Choroid plexus epithelial cell (primary cell): ENCODE measurements around the gene SERPINH1.

Experiments used
- DNase-seq: peaks from one replicate; pipeline ENCODE4 v3.0.0-alpha.2; 2010; ENCODE audit warnings: low read depth
- H3K4me3 ChIP-seq: 2 replicates; pipeline ENCODE4 v1.5.1; 2011; ENCODE audit warnings: low read depth, mild to moderate bottlenecking, control low read depth, low read length, moderate library complexity
- TF ChIP-seq, protein P1 (sequence below): conservative IDR thresholded peaks from 2 replicates; pipeline ENCODE4 v1.5.1; 2011; ENCODE audit warnings: low read depth, mild to moderate bottlenecking, control low read depth, inconsistent platforms, low read length, moderate library complexity

SERPINH1 gene

DNA sequence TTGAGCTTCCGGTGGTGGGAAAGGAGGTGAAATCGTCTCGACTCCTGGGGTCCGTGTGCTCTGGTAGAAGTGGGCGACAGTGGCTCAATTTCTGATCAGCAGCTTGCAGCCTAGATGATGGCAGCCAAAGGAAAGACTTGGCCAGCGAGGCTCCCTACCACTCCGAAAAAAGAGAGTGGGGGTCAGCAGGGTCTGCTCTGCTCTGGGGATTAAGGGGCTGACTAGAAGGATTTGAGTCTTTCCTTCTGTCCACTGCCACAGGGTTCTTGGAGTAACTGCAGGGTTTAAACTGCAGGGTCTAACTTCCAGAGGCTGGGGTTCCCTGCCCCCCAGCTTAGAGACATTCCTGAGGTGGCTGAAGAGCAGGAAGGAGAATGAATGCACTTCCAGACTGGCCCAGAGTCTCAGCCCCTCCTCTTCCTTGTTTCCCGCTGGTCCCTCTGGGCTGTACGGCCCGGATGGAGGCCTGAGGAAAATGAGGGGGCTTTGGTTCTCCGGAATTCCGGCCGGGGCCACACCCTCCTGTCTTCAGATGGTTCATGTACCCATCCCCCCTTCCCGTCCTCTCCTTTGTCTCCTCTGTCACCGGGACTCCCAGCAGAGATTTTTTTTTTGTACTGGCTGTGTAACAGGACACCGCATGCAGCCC is 907 bp downstream of the SERPINH1 start:
- peak; percentile 72 for DNase-seq
- peak overlapping the region; percentile 91 for H3K4me3 ChIP-seq
- TF ChIP-seq, protein P1, sequence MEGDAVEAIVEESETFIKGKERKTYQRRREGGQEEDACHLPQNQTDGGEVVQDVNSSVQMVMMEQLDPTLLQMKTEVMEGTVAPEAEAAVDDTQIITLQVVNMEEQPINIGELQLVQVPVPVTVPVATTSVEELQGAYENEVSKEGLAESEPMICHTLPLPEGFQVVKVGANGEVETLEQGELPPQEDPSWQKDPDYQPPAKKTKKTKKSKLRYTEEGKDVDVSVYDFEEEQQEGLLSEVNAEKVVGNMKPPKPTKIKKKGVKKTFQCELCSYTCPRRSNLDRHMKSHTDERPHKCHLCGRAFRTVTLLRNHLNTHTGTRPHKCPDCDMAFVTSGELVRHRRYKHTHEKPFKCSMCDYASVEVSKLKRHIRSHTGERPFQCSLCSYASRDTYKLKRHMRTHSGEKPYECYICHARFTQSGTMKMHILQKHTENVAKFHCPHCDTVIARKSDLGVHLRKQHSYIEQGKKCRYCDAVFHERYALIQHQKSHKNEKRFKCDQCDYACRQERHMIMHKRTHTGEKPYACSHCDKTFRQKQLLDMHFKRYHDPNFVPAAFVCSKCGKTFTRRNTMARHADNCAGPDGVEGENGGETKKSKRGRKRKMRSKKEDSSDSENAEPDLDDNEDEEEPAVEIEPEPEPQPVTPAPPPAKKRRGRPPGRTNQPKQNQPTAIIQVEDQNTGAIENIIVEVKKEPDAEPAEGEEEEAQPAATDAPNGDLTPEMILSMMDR, result no peak

DNA sequence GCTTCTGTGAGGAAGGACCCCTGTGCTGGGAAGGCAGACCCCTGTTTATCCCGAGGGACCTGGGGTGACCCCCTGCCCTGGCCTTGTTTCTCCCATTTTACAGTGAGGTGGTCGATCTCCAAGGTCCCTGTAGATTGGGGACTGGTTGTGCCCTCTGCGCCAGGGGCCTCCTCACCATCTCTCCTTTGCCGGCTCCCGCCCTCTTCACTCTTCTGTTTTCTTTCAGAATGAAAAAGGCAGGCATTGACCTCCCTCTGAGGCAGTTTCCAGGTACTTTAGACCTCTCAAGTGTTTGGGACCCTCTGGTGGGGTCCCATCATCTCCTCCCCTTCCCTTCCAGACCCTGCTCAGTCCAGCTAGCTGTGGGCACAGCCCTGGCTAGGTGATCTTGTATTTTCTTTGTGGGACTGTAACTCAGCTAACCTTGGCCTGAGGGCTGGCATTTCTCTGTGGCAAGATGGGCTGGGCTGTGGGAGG is 1.5 kb downstream of the SERPINH1 start:
- TF ChIP-seq, protein P1, result no peak
- no peak for DNase-seq
- H3K4me3 ChIP-seq, result peak overlapping the region; percentile 91

DNA sequence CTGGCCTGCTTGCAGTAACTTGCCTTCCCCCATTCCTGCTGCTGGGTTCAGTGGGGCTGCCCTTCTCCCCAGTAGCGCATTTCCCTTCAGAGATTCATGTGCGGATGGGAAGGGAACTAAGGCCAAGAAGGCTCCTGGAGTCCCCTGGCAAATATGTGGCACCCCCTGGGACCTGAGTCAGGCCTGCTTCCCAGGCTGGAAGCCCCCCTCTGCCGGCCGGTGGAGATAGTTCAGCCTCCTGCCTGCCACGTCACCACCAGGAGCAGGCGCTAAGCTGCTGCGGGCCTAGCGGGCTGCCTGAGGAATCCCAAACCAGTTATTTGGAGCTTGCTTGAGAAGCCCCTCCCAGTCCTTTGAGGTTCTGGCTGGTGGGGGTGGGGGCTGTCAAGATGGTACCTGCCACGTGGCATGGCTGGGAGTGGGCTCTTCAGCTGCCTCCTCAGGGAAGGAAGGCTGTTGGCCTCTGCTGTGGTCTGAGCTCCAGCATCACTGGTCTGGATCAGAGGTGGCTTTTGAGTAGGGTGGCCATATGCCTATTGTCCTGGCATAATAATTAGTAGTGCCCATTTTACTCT is 2.0 kb downstream of the SERPINH1 start:
- DNase-seq, result peak; percentile 93
- TF ChIP-seq, protein P1, result peak; percentile 77
- peak overlapping the region; percentile 91 for H3K4me3 ChIP-seq

DNA sequence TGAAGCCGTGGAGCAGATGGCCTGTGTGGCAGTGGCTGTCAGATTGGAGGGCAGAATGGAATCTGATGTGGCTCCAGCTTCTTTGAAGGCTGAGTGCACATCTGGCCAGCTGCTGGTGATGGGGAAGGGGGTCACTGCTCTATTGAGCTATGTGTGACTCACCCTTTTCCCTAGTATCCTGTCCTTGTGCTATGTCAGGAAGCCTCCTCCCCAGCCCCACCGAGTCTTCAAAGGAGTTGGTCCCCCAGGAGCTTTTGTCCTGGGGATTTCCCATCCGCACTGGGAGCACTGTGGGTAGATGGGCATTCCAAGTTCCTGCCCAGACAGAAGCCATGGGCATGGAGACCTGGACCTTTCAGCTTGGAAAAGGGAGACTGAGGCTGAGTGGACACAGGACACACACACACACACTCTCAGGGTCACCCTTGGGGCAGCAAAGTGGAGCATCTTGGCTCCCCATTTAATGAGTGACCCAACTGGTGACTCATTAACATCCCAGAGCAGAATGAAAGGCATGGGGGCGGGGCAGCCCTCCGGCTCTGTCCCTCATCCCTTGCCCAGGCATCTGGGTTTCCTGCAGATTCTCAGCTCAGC is 3.3 kb downstream of the SERPINH1 start:
- peak overlapping the region; percentile 91 for H3K4me3 ChIP-seq
- DNase-seq, result peak; percentile 68
- TF ChIP-seq, protein P1, result no peak

DNA sequence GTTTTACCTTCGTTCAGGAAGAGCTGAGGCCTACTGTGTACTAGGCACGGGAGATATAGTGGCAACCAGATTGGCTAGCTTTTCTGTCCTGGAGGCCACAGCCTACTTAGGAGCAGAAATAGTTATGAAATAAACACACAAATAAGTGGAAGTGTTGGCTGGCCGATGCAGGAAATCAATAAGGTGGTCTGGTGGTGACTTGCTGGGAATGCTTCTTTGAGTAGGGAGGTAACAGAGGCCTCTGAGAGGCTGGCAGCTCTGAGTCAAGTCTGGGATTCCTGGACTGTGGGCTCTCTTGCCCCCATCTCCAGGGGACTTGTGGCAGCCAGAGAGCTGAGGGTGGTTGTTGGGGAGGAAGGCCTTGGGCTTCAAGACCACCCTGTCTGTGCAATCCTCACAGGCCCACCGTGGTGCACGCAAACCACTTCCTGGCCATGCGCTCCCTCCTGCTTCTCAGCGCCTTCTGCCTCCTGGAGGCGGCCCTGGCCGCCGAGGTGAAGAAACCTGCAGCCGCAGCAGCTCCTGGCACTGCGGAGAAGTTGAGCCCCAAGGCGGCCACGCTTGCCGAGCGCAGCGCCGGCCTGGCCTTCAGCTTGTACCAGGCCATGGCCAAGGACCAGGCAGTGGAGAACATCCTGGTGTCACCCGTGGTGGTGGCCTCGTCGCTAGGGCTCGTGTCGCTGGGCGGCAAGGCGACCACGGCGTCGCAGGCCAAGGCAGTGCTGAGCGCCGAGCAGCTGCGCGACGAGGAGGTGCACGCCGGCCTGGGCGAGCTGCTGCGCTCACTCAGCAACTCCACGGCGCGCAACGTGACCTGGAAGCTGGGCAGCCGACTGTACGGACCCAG is 4.1 kb downstream of the SERPINH1 start:
- peak; percentile 27 for DNase-seq
- H3K4me3 ChIP-seq, result peak overlapping the region; percentile 18
- TF ChIP-seq, protein P1, result peak; percentile 22

DNA sequence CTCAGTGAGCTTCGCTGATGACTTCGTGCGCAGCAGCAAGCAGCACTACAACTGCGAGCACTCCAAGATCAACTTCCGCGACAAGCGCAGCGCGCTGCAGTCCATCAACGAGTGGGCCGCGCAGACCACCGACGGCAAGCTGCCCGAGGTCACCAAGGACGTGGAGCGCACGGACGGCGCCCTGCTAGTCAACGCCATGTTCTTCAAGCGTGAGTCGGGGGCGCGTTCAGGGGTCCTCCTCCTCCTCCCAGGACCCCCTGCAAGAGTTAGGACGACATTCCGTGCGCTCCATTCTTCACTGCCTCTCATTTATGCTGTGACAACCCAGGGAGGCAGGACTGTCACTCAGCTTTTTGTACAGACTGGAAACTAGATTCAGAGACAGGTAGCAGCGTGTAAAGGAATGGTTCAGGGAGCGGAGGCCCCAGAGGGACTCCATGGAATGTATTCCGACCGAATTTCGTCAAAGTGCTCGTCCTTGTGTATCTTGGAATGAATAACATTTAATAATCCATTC is 4.8 kb downstream of the SERPINH1 start:
- TF ChIP-seq, protein P1, result no peak
- no peak overlapping the region for H3K4me3 ChIP-seq
- DNase-seq, result no peak
